Measurements from ENCODE around the gene RET. TPM values are rescaled to one million over a fixed set of nuclear protein-coding genes. Genes with fewer than 3 reads are reported as not detected.

Gene RET
- total RNA-seq, 1 experiment from 2014 or later, result 81.1 TPM

GRCh38 chr10:43070121-43071085, 6.5 kb upstream of the RET start:
- H3K27ac ChIP-seq (ENCODE audit: low read length), result no peak overlapping the region
- no peak overlapping the region for H3K4me3 ChIP-seq (ENCODE audit: low read depth in 2 of 2, low read length in 2 of 2)
- no peaks in the 10 kb centered on the region for H3K36me3 ChIP-seq (ENCODE audit: control insufficient read depth, insufficient read depth, low read length)
- no peaks in the 10 kb centered on the region for H3K9me3 ChIP-seq (ENCODE audit: control insufficient read depth, insufficient read depth, low read depth, low read length)
- POLR2A ChIA-PET, result interaction anchor here (0.6 kb wide), 1 partner anchor 76 kb away, joined by 3 read pairs; no protein-coding TSS in a partner anchor
- CTCF ChIA-PET, result no interaction called here
- intact Hi-C loops (cut with micrococcal nuclease; ENCODE audit: unreplicated experiment), result no loop called here
- peaks cover under 1% of the 10 kb centered on the region for H3K4me1 ChIP-seq (ENCODE audit: control insufficient read depth, insufficient read depth, low read length)
- DNase-seq (ENCODE audit: low read depth, low spot score), result no peak
- H3K27me3 ChIP-seq (ENCODE audit: control insufficient read depth, insufficient read depth, low read length), result no peaks in the 10 kb centered on the region
- ATAC-seq, result 0 out of 2 replicates have a peak, but pooled peaks have one; percentile 25
- no peak for TF ChIP-seq TCF7L2 (IDR thresholded peaks at IDR 0.05; ENCODE audit: low read depth, low read length)
- TF ChIP-seq SIN3A (IDR thresholded peaks at IDR 0.05; ENCODE audit: borderline replicate concordance, insufficient read depth, low read depth, low read length), result no peak
- no peak for TF ChIP-seq POLR2AphosphoS5 (IDR thresholded peaks at IDR 0.05; ENCODE audit: low read depth, low read length)
- TF ChIP-seq, protein P1, sequence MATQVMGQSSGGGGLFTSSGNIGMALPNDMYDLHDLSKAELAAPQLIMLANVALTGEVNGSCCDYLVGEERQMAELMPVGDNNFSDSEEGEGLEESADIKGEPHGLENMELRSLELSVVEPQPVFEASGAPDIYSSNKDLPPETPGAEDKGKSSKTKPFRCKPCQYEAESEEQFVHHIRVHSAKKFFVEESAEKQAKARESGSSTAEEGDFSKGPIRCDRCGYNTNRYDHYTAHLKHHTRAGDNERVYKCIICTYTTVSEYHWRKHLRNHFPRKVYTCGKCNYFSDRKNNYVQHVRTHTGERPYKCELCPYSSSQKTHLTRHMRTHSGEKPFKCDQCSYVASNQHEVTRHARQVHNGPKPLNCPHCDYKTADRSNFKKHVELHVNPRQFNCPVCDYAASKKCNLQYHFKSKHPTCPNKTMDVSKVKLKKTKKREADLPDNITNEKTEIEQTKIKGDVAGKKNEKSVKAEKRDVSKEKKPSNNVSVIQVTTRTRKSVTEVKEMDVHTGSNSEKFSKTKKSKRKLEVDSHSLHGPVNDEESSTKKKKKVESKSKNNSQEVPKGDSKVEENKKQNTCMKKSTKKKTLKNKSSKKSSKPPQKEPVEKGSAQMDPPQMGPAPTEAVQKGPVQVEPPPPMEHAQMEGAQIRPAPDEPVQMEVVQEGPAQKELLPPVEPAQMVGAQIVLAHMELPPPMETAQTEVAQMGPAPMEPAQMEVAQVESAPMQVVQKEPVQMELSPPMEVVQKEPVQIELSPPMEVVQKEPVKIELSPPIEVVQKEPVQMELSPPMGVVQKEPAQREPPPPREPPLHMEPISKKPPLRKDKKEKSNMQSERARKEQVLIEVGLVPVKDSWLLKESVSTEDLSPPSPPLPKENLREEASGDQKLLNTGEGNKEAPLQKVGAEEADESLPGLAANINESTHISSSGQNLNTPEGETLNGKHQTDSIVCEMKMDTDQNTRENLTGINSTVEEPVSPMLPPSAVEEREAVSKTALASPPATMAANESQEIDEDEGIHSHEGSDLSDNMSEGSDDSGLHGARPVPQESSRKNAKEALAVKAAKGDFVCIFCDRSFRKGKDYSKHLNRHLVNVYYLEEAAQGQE (IDR thresholded peaks at IDR 0.05; ENCODE audit: insufficient read depth in 1 of 2, low read depth in 2 of 2, low read length in 1 of 2), result no peak
- in situ Hi-C loops (cut with HindIII; ENCODE audit: low pct_unique_long_range_greater_than_20kb, low sequenced_read_pairs), result no loop called here
- BruUV-seq (replicated peaks), result no TSS peak

DNA sequence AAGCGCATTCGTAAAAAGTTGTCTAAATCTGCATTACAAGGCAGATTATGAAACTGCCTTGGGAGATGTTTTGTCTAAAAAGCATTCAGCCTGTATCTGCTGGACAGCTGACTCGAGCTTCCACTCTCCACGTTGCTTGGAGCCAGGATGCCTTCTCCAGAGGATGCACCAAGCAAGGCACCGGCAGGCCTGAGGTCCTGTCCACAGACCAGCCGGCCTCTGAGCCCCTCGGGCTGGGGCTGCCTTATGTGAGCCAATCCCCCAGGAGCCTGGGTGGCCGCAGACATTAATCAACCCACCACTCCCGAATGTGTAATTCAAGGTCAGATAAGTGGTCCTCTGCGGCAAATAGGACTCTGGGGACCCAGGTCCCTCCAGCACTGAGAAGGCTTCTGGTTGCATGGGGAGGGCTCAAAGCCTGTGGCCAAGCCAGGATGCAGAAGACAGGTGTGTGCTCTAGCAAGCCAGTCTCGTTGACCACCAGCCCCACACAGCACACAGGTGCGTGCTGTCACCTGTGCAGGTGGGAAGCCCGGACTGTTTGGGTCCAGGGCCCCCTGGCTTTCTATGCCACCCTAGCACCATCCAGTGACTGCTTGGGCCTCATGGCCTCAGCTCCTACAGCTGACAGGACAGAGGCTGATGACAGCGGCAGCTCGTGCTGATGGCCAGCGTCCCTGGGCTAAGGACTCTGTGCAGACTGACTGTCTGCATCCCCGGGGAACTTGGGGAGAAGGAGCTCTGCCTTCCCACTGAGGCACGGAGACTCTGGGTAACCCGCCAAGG, 4.8 kb upstream of the RET start:
- Histone ChIP-seq H3K27ac (ENCODE audit: low read length) (no peak overlapping the region), H3K9me3 (ENCODE audit: control insufficient read depth, insufficient read depth, low read depth, low read length) (no peaks in the 10 kb centered on the region), H3K36me3 (ENCODE audit: control insufficient read depth, insufficient read depth, low read length) (no peaks in the 10 kb centered on the region), H3K4me1 (ENCODE audit: control insufficient read depth, insufficient read depth, low read length) (peaks cover 9% of the 10 kb centered on the region), H3K27me3 (ENCODE audit: control insufficient read depth, insufficient read depth, low read length) (no peaks in the 10 kb centered on the region), H3K4me3 (ENCODE audit: low read depth in 2 of 2, low read length in 2 of 2) (no peak overlapping the region)
- intact Hi-C loops (cut with micrococcal nuclease; ENCODE audit: unreplicated experiment) (no loop called here), in situ Hi-C loops (cut with HindIII; ENCODE audit: low pct_unique_long_range_greater_than_20kb, low sequenced_read_pairs) (no loop called here)
- DNase-seq (ENCODE audit: low read depth, low spot score), result no peak
- BruUV-seq (replicated peaks), result no TSS peak
- ATAC-seq, result no peak
- no peak for TF ChIP-seq SIN3A (IDR thresholded peaks at IDR 0.05; ENCODE audit: borderline replicate concordance, insufficient read depth, low read depth, low read length)
- TF ChIP-seq, protein P1 (IDR thresholded peaks at IDR 0.05; ENCODE audit: insufficient read depth in 1 of 2, low read depth in 2 of 2, low read length in 1 of 2), result 0 out of 4 replicates have a peak, but pooled peaks of 1 of the 2 experiments have one; percentile 48
- ChIA-PET POLR2A (no interaction called here), CTCF (no interaction called here)

Data from Panc1 (cell line).